Head of caudate nucleus (tissue), 42 donors: ENCODE results near the gene OBP2A.
A peak's percentile ranks its signal among the peaks of the same experiment; 100 is the strongest.

Experiments
- DNase-seq, 42 donors: peaks; one replicate each; pipeline versions ENCODE4 v3.0.0 to v3.0.0-alpha.2; 2020 to 2021; ENCODE audit warnings: mixed read lengths in 7 of 42
- intact Hi-C: fragments of 100-400 bp; cut with DNase I; formaldehyde crosslinking; loops from one replicate; pipeline ENCODE4 v1.15.0; 2022

The OBP2A gene

DNA sequence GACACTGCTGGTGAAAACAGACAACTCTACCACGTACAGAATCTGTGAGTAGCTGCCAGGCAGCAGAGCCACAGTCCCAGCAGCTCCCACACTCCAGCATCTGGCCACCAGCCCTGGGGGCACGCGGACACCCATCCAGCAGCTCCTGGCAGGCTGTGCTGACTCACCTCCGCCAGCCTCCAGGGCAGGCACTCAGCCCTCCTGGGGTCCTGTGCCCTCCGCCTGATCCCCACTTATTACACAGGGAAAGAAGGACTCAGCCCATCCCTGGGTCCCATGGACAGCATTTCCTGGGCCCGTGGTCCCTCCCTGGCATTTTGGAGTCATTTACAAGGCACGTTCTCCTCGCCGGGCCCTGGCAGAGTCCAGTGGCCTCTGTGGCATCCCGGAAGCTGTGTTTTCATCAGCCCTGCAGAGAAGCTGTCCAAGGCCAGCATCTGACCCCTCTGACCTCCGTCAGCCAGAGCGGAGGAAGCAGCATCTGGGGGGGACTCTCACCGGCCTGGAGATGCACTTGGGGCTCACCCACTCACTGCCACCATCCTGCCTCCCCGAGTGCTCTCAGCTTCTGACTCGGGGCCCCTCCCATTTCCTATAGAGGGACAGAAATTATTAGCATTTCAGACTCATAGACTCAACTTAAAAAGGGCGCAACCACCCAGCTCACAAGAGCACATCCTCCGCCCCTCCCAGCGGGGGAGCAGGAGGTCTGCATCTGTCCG, 37.2 kb downstream of the OBP2A start:
- peak in 3 of 42 donors; percentile 3 to 29 (median 27) for DNase-seq
- intact Hi-C loops, result no loop called here

DNA sequence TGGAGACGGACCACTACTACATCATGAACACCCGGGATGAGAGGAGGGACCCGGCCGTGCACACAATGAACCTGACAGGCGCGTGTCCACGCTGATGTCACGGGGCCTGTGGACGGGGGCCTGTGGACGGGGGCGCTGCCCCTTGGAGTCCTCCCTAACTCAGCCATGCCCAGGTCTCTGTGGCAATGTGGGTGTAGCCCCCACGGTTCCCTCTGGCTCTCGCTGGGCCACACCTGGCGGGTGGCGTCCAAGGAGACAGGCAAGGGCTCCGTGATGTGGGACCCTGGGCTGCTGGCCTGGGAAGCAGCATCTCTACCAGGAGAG, 37.7 kb downstream of the OBP2A start:
- peak in 3 of 42 donors; percentile 11 to 28 (median 13) for DNase-seq
- intact Hi-C loops, result no loop called here

DNA sequence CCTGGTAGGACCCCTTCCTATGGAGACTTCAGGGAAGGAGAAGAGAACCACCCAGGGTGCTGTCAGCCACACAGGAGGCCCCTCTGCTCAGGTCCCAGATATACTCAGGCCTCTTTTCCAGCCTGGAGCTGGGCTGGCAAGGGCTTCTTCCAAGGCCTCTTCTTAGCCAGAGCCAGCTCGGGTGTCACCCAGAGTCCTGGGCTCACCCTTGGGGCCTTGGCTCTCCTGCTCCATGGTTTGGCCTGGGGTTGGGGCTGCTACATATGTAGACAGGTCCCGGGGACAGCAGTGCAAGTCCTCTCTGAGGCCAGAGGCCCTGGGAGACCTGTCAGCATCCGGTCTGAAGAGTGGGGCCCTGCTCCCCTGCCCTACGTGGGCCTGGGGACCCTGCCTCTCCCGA, 38.4 kb downstream of the OBP2A start:
- peak in 4 of 42 donors; percentile 10 to 30 (median 13) for DNase-seq
- intact Hi-C loops, result no loop called here

DNA sequence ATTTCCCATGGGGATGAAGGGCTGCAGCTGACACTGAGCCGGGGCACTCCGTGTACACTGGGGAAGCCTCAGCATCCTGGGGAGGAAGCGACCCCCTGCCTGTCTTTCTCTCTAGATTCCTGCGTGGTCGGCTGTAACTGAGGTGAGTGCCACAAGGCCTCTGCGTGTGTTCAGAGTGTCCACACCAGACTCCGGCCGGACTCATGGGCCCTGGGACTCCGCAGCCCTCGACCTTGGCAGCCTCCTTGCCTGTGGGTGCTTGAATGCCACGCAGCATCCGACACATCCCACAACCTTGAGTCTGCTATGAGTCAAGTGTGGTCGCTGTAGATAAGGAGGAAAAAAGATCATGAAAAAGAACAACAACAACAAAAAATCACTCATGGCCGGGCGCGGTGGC, 39.0 kb downstream of the OBP2A start:
- peak in 4 of 42 donors; percentile 1 to 13 (median 12) for DNase-seq

DNA sequence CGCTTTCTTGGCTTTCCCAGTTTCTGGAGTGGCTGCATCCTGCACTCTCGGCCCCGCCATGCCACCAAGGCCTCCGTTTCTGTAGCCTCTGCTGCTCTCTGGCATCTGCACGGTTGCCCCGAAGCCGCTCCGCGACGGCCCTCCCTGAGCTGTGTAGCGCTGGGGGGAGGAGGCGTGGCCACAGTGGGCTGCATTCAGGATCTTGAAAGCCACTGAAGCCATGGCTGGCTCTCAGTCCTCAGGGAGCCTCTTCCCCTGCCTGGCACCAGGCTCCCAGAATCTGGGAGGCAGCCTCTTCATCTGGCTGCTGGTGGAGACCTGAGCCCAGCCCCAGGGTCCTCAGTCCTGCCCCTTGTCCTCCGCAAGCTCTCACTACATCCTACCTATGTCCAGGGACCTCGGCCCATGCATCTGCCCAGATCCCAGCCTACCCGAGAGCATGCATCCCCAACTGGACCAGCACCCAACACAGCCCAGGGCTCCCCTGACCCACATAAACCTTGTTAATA, 40.7 kb downstream of the OBP2A start:
- intact Hi-C loops, result no loop called here
- DNase-seq, result peak in 3 of 42 donors; percentile 1 to 19 (median 7)

More for the DNA sequence above, 39.0 kb downstream of the OBP2A start:
- intact Hi-C loops, result no loop called here

DNA sequence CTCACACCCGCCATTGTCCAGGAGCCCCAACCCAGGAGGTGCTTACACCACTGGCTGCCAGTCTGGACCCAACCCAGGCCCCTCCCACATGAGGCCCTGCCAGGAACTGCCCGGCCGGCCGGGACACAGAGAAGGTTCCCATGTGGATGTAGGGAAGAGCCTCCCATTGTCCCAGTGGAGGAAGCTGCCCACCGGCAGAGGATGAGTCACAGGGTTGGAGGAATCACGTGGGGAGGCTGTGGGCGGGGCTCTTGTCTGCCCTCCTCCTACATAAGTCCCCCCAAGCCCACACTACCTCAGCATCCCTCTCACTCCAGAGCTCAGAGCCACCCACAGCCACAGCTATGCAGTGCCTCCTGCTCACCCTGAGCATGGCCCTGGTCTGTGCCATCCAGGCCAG, 41.7 kb downstream of the OBP2A start:
- intact Hi-C loops, result no loop called here
- DNase-seq, result peak in 3 of 42 donors; percentile 5 to 21 (median 9)

DNA sequence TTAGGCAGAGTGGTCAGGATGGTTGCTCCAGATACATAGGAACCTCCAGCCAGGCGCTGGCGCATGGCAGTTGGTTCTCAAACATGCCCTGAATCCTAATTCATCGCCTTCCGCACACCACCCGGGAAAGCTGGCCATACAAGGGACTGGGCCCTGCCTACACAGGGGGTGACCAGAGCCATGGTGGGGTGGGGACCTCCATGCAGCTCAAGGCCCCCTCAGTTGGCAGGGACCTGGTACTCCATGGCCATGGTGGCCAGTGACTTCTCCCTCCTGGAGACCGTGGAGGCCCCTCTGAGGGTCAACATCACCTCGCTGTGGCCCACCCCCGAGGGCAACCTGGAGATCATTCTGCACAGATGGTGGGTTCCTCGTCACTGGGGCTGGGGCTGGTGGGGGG, 42.4 kb downstream of the OBP2A start:
- intact Hi-C loops, result no loop called here
- DNase-seq, result peak in 4 of 42 donors; percentile 3 to 25 (median 7)

DNA sequence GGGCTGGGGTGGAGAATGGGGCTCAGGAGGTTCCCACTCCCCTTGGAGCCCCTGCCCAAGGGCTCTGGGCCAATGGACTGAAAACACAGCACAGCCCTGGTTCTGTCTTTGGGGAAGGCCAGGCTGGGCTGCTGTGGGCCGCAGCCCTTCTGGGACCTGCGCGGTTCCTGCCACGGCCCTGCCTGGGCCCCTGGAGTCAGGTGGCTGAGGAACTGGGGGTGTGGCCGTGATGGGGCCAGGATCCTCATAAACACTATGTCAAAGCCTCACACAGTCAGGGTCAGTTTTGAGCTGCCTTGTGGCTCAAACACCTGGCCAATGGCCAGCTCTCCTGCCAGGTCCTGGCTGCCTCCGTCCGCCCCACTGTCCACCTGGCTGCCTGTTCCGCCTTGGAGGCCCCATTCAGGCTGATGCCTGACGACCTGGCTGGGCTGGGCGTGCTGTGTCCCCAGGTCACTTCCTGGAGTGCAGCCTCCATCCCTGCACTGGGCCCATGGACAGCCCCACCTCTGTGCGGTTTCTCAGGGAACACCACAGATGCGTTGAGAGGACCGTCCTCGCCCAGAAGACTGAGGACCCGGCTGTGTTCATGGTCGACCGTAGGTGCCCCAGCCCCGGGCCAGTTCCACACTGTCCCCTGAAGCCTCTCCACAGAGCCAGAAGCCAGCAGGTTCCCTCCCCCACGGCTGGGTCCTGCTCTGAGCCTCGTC, 43.1 kb downstream of the OBP2A start:
- intact Hi-C loops, result no loop called here
- DNase-seq, result peak in 3 of 42 donors; percentile 9 to 17 (median 13)

DNA sequence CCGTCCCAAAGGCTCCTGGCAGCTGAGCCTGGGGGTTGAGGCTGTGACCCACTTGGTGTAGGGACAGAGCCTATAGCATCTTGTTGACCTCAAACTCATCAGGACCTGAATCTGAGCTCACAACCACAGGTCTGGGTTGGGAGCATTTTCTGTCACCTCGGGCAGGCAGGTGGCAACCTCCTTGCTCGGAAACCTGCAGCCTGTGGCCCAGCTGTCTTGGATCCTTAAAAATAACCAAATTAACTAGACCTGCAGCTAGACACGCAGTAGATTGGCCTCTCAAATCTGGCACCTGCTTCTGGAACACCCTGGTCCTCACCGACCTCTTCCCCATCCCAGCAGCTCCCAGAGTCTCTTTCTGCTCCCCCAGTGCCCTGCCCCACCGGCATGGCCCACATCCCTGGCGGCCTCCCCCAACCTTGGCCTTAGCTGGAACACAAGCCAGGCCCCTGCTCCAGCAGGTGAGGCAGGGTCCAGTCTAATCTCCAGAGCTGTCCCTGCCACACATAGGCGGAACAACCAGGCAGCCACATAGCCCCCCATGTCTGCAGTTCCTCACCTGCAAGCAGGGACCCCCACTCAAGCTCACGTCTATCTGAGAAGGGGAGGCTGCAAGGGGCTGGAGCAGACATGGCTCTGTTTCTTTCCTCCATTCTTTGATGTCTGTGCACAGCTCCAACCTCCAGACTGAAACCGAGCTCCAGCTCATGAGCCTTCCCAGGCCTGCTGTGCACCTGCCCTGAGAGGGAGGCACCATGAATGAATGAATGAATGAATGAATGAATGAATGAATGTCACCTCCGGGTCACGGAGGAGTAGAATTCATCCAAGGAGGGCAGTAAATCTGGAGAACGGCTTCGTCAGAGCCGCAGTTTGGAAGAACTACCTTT, 43.9 kb downstream of the OBP2A start:
- peak in 4 of 42 donors; percentile 8 to 29 (median 11) for DNase-seq
- intact Hi-C loops, result no loop called here

DNA sequence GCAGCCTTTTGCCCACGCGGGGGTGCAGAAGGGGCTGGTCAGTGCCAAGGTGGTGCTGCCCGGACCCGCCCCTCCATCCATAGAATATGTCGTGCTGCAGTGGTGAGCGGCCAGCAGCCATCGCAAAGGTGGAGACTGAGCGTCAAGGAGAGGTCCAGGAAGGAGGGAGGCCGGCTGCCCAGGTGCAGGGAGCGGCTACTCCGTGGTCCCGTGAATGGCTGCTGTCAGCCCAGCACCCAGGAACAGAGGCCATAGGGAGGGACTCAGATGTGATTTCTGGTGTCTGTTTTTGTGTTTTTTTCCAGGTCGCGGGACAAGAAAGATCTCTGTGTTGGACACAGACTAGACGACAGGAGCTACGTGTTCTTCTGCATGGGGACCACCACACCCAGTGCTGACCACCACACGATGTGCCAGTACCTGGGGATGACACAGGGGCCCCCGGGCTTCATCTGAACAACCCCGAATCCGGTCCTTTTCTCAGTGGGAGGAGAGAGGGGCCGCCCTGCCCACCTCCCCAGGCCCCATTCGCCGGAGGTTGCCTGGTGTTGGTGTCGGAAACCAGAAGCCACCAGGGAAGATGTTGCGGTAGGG, 44.7 kb downstream of the OBP2A start:
- intact Hi-C loops, result no loop called here

DNA sequence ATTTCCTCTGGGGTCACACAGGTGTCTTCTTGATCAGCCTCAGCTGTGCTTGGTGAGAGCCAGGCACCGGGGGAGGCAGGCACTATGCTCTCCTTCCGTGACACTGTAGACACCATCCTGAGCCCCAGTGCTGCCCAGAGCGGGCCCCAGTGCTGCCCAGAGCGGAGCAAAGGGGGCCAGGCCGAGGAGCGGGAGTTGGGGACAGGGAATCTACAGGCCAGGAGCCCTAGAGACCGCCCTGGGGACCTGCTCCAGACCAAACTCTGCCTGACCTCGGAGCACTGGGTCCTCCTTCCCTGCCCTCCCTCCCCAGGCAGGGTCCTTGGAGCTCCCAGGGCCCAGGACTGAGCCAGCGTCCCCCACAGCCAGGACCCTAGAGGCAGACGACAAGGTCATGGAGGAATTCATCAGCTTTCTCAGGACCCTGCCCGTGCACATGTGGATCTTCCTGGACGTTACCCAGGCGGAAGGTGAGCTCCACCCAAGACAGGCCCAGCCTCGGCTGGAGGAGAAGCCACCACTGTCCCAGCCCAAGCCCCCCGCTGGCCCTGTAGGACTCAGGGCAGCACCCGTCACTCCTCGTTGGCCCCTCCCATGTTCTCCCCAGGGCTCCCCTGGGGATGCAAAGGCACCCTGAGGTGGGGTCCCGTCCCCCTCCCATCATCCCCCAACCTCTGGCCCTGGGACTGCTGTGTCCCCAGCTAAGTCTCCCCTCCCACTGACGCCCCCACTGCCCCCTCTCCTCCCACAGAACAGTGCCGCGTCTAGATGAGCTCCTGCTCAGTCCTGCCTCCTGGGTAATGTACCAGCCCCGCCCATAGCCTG, 45.8 kb downstream of the OBP2A start:
- intact Hi-C loops, result no loop called here
- peak in 6 of 42 donors; percentile 3 to 38 (median 12) for DNase-seq

More for the DNA sequence above, 44.7 kb downstream of the OBP2A start:
- peak in 4 of 42 donors; percentile 2 to 22 (median 10) for DNase-seq

DNA sequence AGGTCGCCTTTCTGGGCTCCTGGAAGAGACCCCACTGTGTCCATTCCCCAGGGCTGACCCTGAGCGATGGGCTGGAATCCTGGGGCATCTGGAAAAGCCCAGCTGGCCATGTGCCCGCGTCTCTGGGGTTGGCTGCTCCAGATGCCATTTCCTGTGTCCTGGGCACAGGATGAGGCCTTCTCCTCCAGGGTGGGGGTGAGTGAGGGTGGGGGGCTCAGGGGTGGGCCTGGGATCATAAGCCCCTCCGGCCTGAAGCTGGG, 46.3 kb downstream of the OBP2A start:
- intact Hi-C loops, result no loop called here

DNA sequence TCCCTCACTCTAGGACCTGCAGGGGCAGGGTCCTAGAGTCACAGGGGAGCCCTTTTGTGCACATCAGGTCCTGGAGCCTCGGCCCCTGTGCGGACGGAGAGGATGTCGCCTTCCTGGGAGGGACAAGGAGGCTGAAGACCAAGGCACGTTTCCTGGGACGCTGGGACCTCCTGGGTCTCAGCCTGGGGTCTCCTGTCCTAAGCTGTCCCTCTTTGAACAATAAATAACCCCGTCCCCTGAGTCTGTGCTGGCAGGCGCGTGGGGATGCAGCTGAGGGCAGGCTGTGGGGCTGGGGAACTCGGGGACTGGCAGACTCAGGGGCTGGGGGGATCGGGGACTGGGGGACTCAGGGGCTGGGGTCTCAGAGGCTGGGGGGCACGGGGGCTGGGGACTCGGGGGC, 46.7 kb downstream of the OBP2A start:
- peak in 3 of 42 donors; percentile 9 to 12 (median 10) for DNase-seq
- intact Hi-C loops, result no loop called here

More for the DNA sequence above, 46.3 kb downstream of the OBP2A start:
- DNase-seq, result peak in 2 of 42 donors; percentile 13 to 16

DNA sequence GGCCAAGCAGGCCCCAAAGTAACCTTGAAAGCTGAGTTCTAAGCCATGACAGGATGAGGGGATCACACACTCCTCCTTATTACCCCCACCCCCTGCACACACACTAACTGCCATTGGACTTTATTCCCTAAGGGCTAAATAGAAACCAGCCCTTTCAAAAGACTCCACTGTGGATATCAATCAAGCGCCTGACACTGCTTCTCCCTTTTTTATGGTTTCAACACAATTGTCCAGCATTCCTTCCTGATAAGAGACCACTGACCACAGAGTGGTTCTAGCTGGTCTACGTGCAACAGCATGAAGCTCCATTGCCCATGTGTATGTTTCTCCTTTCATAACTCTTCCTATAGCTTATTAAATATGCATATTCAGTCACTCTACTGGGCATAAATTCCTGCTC, 50.3 kb downstream of the OBP2A start:
- intact Hi-C loops, result no loop called here
- DNase-seq, result no peak
